SH-SY5Y (cell line): ENCODE results near the gene AGAP1.

ENCODE experiments used
- GATA2 ChIP-seq: IDR thresholded peaks from 2 replicates; pipeline ENCODE4 v1.6.1; 2011; ENCODE audit warnings: mild to moderate bottlenecking, low read depth, low read length
- GATA3 ChIP-seq: IDR thresholded peaks from 2 replicates; pipeline ENCODE4 v1.6.1; 2011; ENCODE audit warnings: low read depth, mild to moderate bottlenecking, low read length, moderate library complexity

DNA sequence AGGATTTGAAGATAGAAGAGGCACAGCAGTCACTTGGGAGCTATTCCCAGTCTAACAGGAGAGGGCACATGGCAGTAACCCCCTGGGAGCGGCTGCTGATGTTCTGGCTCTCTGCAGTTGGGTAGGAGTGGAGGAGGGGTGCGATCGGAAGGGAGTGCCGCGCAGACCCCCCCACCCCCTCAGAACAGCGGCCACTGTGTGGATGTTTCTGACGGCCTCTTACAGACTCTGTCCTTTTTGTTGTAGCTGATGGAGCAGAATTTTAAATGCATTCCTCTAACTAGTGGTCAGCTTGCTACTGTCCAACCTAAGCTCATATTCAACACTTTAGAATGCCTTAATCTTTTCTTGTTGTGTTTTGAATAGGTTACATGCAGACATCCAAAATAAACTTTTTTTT lies 127.9 kb downstream of the AGAP1 start:
- TF ChIP-seq GATA2 (no peak), GATA3 (no peak)
